ENCODE measurements around the gene GNPTG.

The GNPTG gene

DNA sequence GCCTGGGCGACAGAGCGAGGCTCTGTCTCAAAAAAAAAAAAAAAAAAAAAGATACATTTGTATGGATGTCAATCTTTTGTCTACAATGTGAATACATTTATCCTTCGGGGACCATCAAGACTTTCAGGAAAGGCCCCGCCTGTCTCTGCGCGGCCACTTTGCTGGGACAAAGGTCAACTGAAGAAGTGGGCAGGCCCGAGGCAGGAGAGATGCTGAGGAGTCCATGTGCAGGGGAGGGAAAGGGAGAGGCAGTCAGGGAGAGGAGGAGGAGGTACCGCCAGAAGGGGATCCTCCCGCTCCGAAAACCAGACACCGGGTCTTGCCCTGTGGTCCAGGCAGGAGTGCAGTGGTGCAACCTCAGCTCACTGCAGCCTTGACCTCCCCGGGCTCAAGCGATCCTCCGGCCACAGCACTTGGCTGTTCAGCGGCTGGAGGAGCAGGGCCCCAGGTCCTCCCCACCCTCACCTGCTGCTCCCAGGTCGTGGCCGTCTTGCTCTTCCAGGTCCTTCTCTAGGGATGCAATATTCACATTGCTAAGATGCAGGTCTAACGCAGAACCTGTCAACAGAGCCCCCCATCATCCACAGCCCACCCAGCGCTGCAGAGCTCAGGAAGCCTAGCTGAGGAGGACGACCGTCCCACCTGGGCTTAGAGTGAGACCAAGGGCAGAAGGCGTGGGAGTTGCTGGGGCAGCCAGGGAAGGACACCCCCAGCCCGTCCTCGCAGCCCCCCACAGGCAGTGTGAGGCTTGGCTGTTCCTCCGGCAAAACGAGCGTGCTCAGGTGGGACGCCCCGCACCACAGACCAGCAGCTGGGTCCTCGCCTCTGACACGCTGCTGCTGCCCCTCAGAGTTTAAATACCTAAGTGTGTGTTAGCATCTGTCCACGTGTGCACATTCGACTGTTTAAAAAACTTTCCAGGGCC lies 19.6 kb downstream of the GNPTG start:
- no peak for DNase-seq (ENCODE audit: low read depth)

DNA sequence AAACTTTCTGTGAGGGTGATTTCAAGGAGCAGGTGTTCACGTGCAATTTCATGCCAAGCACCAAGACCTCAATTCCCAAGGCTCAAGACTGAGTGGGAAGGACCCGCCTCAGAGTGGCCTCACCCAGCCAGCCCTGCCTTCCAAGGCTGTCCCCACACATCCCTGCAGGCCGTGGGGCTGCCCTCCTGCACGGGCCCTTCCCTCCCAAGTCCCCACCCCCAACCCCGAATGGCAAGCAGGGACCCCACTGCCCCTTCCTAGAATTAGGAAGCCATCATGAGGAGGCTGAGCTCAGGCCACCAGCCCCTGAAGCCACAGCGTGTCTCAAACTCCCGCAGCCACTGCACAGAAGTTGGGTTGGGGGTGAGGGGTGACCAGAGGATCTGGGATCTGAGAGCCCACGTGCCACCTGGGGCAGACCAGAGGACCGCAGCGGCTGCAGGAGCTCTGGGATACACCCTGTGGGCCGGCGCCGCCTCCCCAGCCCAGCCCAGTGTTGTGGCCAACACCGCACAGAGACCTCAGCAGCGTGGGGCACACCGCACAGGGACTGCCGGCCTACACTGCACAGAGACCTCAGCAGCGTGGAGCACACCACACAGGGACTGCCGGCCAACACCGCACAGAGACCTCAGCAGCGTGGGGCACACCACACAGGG lies 20.7 kb downstream of the GNPTG start:
- no peak for DNase-seq (ENCODE audit: low read depth)

DNA sequence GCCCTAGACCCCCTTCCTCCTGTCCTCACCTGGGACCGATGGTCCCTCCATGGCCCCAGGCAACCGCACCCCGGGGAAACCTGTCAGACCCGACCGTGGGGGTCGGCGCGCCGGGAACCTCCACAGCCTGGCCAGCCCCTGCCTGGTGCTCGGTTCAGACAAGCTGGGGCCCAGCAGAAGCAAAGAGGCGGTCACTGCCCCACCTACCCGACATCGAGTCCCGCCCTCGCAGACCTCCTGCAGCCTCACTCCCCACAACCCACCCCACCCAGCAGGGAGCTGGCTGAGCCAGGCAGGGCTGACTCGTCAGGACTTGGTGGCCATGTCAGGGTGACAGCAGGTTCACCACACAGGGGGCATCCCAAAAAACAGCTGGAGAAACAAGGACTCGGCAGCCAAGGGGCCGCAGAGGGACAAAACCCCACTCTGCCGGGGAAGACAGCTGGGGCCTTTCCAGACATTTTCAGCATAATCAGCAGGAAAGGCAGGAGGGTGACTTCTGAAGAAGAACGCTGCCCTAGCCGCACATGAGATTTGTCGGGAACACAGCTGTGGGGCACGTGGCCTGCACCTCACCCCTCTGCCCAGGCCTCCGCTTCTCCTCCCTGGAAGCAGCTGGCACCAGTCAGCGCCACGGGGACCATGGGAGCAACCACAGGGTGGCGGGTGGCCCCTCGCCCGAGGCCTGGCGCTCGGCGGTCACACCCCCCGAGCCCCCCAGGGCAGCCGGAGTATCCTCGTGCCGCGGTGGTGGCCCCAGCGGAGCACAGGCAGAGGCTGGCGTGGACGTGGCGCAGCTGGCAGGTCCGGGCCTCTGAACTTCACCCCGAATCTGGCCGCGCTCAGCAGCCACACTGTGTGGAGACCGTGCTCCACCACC lies 22.9 kb downstream of the GNPTG start:
- no peak for DNase-seq (ENCODE audit: low read depth)

DNA sequence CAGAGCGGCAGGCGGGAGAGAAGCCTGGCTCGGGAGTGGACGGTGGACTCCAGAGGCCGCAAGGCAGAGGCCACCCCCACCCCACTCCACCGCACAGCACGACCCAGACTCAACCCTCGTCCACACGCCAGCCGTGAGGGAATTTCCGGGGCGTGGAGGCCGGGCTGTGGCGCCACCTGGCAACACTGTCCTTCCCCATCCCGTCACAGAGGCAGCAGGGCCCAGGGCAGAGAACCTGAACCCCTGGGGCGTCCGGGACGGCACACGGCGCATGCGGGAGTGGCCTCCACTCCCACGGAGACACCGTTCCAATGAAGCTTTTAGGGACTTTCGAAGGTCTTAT lies 23.5 kb downstream of the GNPTG start:
- DNase-seq (ENCODE audit: low read depth): no peak

DNA sequence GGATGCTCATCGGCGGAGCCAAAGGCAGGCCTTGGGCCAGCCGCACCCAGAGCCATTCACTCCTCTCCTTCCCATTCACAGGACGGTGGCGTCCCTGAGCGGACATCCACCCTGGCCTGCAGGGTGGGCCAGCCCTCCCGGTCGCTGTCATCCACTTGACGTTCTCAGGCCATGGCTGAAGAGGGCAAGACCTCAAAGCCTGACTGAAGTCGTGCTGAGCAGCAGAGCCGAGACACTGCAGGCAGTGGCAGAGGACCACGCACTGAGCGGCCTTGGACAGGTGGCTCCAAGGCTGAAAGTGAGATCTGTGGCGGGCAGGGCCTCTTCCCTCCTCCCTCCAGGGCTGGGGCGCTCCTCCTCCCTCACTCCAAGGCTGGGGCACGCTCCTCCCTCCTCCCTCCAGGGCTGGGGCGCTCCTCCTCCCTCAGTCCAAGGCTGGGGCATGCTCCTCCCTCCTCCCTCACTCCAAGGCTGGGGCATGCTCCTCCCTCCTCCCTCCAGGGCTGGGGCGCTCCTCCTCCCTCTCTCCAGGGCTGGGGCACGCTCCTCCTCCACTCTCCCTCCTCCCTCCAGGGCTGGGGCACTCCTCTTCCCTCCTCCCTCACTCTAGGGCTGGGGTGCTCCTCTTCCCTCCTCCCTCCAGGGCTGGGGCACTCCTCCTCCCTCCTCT lies 24.1 kb downstream of the GNPTG start:
- no peak for DNase-seq (ENCODE audit: low read depth)

DNA sequence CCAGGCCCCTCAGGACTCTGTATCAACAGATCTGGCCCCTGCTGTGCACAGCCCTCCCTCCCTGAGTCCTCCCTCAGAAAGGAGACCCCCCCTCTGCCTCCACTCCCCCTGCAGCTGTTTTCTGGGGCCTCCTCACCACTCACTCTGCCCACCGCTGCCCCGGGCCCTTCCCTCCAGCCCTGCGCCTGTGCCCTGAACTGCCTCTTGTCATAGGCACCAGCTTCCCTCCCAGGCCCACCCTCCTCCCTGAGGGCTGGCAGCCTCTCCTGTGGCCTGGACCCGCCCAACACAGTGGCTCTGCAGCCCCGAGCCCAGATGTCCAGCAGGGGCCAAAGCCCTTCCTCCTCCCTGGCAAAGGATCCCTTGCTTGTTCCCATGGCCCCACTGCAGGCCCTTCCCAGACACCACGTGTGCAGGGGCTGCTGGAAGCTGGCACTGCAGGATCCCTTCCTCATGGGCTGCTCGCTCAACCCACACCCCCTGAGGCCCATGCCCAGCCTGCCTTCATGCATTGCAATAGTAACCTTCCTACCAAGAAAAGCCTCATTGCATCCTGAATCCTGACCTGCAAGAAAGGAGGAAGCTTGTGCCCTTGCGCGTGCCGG lies 25.8 kb downstream of the GNPTG start:
- no peak for DNase-seq (ENCODE audit: low read depth)

DNA sequence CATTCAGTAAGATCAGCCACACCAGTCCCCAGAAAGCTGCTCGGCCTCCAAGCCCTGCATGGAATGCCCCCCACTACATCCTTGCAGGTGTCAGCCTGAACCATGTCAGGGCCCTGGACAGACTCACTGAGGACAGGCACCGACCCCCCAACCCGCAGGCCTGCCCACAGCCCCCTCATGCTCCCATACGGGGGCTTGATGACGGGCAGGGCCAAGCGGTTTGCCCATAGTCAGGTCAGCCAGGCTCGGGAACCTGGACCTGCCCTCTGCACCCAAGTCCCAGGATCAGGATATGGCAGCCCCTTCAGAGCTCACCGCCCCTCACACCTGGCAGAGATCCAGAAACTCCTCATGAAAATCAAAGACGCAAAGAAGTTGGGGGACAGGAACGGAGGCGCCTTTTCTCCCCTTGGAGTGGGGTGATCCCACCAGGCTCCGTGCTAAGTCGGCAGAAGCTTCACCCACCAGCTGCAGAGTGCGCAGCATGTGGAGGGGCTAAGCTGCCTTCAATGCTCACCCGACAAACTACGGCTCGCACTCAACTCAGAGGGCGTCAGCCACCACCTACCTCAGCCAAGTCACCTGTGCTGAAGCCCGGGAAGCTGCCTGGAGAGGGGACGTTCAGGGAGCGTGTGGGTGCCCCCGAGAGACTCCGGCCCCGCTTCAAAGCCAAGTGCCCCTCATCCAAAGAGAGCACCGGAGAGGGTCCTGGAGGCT lies 26.5 kb downstream of the GNPTG start:
- no peak for DNase-seq (ENCODE audit: low read depth)

DNA sequence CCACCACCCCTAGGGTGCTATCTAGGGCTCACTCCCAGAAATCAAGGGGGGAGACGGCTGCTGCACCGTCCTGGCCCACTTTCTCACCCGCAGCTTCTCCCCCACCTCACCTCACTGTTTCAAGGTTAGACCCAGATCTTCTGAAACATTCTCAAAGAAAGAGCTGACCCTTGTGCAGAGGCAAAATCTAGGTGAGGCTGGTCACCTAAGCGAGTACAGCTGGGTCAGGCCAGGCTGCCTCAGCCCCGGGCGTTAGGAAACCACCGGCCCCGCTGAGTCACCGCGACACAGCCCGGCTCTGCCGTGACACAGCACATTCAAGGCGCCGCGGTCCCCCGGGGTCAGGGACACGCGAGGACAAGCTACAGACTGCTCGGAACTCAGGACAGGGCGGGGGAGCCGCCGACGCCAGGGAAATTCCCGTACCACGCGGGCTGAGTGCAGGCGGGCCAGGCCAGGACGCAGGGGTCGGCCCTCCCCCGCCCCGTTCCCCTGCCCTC lies 27.1 kb downstream of the GNPTG start:
- peak; percentile 29 for DNase-seq (ENCODE audit: low read depth)

DNA sequence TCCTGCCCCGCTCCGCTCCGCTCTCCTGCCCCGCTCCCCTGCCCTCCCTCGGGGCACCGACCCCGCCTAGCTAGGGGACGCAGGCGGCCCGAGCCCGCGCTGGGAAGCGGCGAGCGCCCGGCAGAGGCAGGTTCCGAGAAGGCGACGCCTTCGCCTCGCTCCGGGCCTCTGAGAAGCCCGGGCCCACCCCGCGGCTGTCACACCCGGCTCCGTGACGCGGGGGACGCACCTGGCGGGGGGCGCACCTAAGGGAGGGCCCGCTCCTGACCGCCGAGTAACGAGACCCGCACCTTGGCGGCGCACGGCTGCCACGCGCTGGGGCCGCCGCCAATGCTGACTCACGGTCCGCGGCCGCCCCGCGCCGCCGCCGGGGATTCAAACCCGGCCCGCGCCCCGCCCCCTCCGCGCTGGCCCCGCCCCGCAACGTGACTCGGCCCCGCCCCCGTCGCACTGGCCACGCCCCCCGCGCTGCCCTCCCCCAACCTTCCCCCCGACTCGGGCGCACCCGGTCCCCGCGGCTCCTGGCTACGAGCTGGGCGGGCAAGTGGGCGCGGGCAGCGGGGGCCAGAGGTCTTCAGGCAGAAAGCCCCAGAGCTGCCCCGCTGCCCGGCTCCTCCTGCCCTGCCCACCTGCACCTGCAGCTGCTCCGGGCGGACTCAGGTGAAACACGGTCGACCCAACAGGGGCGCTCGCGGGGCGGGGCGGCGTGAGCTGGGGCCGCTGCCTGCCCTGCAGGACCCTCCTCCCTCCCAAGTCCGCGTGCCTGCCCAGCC lies 27.8 kb downstream of the GNPTG start:
- peak; percentile 64 for DNase-seq (ENCODE audit: low read depth)

DNA sequence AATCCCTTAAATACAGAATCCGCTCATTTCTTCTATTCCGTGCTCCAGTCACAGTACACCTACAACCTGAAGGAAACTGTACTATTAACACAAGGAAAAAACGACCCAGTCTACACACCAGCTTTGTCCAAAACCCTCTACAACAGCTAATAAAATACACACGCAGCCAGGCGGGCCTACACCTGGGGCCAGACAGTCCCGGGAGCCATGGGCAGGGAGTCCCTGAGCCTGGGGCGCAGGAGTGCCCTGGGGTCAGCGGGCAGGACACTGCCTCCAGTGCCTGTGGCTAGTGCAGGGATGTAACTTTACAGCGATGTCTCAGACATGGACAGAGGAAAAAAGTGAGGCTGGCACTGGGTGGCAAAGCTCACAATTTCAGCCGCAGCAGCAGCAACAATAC lies 28.5 kb downstream of the GNPTG start:
- no peak for DNase-seq (ENCODE audit: low read depth)

DNA sequence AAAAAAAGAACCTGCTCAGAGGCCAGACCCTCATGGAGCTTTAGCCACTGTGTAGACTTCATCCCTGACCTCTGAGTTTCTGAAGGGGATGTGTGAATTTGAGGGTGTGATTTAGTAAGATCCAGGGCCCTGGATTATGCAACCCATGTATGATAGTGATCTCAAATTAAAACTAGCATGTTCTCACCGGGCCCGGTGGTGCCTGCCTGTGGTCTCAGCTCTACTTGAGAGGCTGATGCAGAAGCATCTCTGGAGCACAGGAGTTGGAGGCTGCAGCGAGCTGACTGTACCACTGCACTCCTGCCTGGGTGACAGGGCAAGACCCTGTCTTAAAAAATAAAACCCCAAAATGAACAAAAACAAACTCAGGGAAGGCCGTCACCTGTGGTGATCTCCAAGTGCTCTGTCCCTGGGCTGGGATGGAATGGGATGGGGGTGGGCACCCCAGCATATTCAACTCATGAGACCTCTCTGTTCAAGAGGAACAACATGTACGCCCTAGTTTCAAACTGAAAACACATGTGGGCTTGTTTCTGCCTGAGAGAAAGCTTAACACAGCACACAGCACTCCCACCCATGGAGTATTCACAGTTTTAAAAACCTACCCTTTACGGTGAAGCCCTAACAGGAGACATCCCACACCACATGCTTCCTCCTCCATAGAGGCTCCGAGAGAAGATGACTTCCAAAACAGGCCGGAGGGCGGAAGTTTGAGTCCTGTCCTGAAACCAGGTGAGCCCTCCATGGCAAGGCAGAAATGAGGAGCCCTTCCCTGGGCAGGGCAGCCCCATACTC lies 30.1 kb downstream of the GNPTG start:
- no peak for DNase-seq (ENCODE audit: low read depth)

DNA sequence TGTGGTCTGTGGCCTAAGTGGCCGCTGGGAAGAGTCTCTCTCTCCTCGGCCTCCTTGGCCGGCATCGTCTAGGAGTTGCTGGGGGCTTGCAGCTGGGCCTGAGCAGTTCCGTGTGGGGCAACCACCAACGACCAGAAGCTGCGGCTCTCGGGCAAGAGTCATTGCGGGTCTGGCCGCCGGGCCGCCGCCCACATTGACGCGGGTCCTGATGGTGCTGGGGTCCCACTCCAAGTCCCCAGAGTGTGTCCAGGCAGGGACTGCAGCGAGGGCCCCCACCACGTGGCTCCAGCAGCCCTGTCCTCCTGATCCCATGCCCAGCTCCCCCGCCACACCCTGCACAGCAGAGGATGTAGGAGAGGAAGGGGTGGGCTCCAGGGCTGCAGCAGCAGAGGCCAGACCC lies 31.8 kb downstream of the GNPTG start:
- DNase-seq (ENCODE audit: low read depth): no peak

DNA sequence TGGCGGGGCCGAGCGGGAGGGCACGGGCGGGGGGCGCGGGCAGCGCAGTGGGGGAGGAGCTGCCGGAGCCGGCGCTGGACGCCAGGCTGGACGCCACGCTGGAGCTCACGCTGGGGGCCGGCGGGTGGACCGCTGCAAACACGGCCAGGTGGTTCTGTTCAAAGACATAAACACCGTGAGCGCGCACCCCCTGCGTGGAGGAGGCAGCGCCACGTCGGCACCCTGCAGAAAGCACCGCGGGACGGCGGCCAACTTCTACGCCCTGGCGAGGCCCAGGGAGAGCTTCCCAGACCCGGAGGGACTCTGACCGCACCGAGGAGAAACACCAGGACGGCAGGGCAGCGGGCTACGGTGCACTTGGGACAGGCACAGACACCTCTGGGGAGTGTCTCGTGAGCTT lies 33.5 kb downstream of the GNPTG start:
- no peak for DNase-seq (ENCODE audit: low read depth)

DNA sequence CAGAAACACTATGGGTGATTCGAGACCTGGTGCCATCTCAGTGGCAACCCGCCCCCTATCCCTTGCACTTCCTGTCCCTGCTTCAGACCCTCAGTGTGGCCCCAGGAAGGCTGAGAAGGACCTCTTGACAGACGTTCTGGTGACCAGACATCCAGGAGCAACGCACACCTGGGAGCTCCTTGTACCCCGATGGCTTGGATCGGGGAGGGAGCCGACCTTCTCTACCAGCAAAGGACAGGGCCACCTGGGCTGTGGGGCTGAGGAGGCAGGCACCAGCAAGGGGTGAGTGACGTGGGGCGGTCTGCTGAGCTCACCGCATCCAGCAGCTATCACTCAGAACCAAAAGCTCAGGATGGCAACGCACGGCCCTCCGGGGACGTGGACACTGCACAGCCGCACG lies 35.6 kb downstream of the GNPTG start:
- DNase-seq (ENCODE audit: low read depth): no peak

DNA sequence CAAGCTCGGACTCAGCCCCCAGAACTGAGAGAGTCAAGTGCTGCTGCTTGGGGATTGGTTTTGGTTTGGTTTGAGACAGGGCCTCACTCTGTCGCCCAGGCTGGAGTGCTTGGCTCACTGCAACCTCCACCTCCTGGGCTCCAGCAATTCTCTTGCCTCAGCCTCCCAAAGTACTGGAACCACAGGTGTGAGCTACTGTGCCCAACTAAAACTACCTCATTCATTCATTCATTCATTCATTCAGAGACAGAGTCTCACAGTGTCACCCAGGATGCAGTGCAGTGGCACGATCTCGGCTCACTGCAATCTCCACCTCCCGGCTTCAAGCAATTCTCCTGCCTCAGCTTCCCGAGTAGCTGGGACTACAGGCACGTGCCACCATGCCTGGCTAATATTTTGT lies 38.0 kb downstream of the GNPTG start:
- no peak for DNase-seq (ENCODE audit: low read depth)

DNA sequence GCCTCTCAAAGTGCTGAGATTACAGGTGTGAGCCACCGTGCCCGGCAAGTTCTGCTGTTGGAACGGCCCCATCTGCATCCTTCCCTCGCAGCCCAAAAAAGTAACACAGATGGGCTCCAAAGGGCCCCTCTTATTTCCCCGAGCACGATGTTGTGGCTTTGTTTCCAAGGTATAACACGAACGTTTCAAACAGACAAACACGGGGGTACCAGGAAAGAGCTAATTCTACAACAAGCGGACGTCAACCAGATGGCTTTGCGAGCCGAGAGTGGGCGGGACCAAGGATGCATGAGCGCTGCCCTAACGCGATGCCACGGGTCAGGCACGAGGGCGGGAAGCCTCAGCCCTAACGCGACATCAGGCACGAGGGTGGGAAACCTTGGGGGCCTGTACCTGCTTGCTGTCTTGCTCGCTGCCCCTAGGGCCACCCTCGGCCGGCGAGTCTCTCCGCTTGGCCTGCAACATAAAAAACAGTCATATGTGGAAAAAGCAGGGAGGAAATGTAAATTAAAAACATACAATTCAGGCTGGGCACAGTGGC lies 38.6 kb downstream of the GNPTG start:
- no peak for DNase-seq (ENCODE audit: low read depth)

DNA sequence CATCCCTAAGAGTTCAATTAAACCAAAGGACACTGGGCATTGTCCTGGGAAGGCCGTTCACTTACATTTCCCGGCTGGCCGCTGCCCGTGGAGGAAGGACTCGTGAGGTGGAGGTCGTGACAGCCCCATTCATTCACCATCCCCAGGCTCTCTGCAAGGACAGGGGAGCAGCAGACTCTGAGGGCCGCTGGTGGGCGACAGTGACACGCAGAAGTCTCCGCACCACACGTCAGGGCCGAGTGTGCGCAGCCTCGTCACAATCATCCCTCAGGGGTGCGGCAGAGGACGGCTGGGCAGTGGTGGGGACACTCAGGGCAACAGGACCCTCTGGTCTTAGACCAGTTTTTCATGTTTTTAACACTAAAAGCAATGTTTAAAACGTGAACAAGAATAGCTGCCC lies 41.1 kb downstream of the GNPTG start:
- DNase-seq (ENCODE audit: low read depth): no peak

DNA sequence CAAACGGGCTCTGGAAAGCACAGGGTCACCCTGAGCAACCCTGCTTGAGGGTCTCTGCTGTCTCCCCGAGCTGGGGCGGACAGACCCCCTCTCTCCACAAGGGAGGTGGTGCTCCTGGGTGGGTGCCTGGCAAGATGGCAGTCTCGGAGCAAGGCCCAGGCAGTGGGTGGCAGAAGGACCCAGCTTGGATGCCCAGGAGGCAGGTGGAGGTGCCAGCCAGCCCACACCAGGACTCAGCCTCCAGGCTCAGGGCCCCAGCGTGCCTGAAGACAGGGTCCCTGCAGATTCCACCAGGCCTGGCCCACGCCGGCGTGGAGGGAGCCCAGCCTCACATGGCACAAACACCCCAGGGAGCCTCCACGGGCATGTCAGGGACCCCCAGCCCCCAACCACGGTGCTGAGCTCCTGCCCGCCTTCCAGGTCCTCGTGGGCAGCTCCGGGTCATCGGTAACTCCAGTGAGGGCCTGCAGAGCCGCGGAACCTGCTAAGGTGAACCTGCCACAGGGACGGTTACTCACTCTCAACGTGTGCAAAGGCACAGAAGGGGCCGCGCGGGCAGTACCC lies 42.0 kb downstream of the GNPTG start:
- no peak for DNase-seq (ENCODE audit: low read depth)

Measured in activated T-cell treated with anti-CD3 and anti-CD28 coated beads for 1 hour (primary cell).